Measurements from ENCODE around the gene SBNO2. TPM values are rescaled to one million over a fixed set of nuclear protein-coding genes. Genes with fewer than 3 reads are reported as not detected.

Gene SBNO2
- total and polyA plus RNA-seq, 2 of the 4 experiments (the other 2 are of a cell fraction): 13.4 to 40.5 TPM

DNA sequence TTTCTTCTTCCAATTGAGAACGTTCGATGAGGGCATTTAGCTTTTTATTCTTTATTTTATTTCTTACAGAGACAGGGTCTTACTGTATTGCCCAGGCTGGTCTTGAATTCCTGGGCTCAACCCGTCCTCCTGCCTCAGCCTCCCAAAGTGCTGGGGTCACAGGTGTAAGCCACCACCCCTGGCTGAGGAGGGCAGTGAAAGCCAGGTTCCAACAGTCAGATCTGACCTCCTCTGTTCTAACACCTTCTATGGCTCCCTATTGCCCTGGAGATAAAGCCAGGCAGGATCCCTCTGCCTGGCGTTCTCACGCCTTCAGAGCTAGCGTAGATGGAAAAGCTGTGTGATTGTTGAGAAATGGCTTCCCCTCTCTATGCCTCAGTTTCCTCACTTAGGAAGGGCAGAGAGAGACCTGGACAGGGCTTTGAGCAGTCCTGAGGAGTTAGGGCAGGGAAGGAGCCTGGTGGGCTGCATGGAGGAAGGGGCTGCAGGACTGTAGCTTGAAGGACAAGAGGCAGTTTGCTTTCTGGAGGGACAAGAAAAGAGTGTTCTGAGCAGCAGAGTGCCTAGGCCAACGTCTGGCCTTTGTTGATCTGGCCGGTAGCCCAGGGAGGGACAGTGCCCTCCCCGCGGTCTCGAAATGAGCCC is 101.6 kb downstream of the SBNO2 start:
- Histone ChIP-seq H2BK15ac (ENCODE audit: low read depth, low read length) (no peak overlapping the region), H2AFZ (replicated peaks; ENCODE audit: low read length, poor library complexity) (no peak overlapping the region), H3K4me3 (ENCODE audit: insufficient read depth, low read depth, low read length) (no peak overlapping the region), H3K9ac (ENCODE audit: low read depth, low read length) (no peak overlapping the region), H3K23ac (ENCODE audit: low read depth, low read length) (no peak overlapping the region), H2AK5ac (ENCODE audit: low read depth, low read length) (no peak overlapping the region), H3K9me3 (ENCODE audit: control insufficient read depth, insufficient read depth, low read length) (peaks cover 2% of the 10 kb centered on the region; the same call in 1 of the 2 replicates), H4K20me1 (ENCODE audit: insufficient read depth, low read length) (no peaks in the 10 kb centered on the region; the same call in 1 of the 2 replicates), H2BK20ac (ENCODE audit: low read depth, low read length) (no peak overlapping the region), H3K14ac (replicated peaks; ENCODE audit: low read depth, low read length) (no peak overlapping the region), H3K4me2 (ENCODE audit: low read depth, low read length) (no peak overlapping the region), H3K4ac (ENCODE audit: low read depth, low read length) (no peak overlapping the region), H2AK9ac (replicated peaks; ENCODE audit: low read depth, low read length, poor library complexity) (no peak overlapping the region), H2BK120ac (ENCODE audit: low read depth, low read length) (no peak overlapping the region), H3K18ac (ENCODE audit: low read depth, low read length) (no peak overlapping the region), H3K36me3 (ENCODE audit: control insufficient read depth, insufficient read depth, low read length) (no peaks in the 10 kb centered on the region), H4K91ac (ENCODE audit: insufficient read depth, low read depth, low read length) (no peak overlapping the region), H4K5ac (ENCODE audit: low read depth, low read length) (no peak overlapping the region), H2BK5ac (ENCODE audit: low read depth, low read length, poor library complexity, severe bottlenecking) (no peak overlapping the region), H3K79me1 (ENCODE audit: low read depth in 1 of 2, low read length in 2 of 2) (no peaks in the 10 kb centered on the region), H4K8ac (ENCODE audit: low read depth in 2 of 2, low read length in 2 of 2) (no peak overlapping the region), H3K27ac (ENCODE audit: insufficient read depth, low read length) (no peak overlapping the region), H3K4me1 (ENCODE audit: control insufficient read depth, insufficient read depth, low read length) (no peaks in the 10 kb centered on the region), H3K56ac (ENCODE audit: extremely low read depth, insufficient read depth, low read length) (no peak overlapping the region), H3K9me1 (ENCODE audit: insufficient read depth, low read length) (no peaks in the 10 kb centered on the region), H3K27me3 (ENCODE audit: control insufficient read depth, insufficient read depth, low read length) (peaks cover 37% of the 10 kb centered on the region)
- TF ChIP-seq NFE2L2 (IDR thresholded peaks at IDR 0.05; ENCODE audit: low read depth, low read length) (no peak), RCOR1 (IDR thresholded peaks at IDR 0.05; ENCODE audit: insufficient replicate concordance, low read length) (no peak), BHLHE40 (IDR thresholded peaks at IDR 0.05; ENCODE audit: low read depth, low read length) (no peak), SMC3 (IDR thresholded peaks at IDR 0.05; ENCODE audit: low read depth, low read length) (no peak), ELK1 (IDR thresholded peaks at IDR 0.05; ENCODE audit: borderline replicate concordance, low read depth, low read length) (no peak), CTCF (conservative IDR thresholded peaks at IDR 0.05; ENCODE audit: low read depth, low read length) (no peak), MXI1 (IDR thresholded peaks at IDR 0.05; ENCODE audit: borderline replicate concordance, low read depth, low read length) (no peak), MAZ (IDR thresholded peaks at IDR 0.05; ENCODE audit: borderline replicate concordance, low read depth, low read length) (no peak), POLR2A (IDR thresholded peaks at IDR 0.05; ENCODE audit: low read depth, low read length) (no peak), RFX5 (IDR thresholded peaks at IDR 0.05; ENCODE audit: low read depth, low read length) (no peak), FOS (IDR thresholded peaks at IDR 0.05; ENCODE audit: low read depth, low read length) (no peak), RAD21 (IDR thresholded peaks at IDR 0.05; ENCODE audit: low read length) (no peak), MAFK (IDR thresholded peaks at IDR 0.05; ENCODE audit: low read depth, low read length) (no peak), CHD1 (IDR thresholded peaks at IDR 0.05; ENCODE audit: low read depth, low read length) (no peak)
- TF ChIP-seq, protein P1, sequence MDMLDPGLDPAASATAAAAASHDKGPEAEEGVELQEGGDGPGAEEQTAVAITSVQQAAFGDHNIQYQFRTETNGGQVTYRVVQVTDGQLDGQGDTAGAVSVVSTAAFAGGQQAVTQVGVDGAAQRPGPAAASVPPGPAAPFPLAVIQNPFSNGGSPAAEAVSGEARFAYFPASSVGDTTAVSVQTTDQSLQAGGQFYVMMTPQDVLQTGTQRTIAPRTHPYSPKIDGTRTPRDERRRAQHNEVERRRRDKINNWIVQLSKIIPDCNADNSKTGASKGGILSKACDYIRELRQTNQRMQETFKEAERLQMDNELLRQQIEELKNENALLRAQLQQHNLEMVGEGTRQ (IDR thresholded peaks at IDR 0.05; ENCODE audit: low read depth, low read length): no peak
- no peak for DNase-seq
- intact Hi-C loops (cut with micrococcal nuclease): no loop called here
- WGBS, 2 experiments (ENCODE audit: extremely low coverage in 2 of 2, insufficient read length in 1 of 2): 75% methylated on average over 2 of the region's 11 CpGs; no CpG with 5 or more reads in 1 of the 2 experiments
- in situ Hi-C loops (cut with MboI; ENCODE audit: low sequenced_read_pairs): no loop called here
- BruUV-seq (replicated peaks): no TSS peak
- ChIA-PET CTCF (no interaction called here), POLR2A (ENCODE audit: unreplicated experiment) (no interaction called here)
- dilution Hi-C loops (cut with HindIII; ENCODE audit: low sequenced_read_pairs, unreplicated experiment): no loop called here
- ATAC-seq (ENCODE audit: low read depth): no peak

All from IMR-90 (cell line).